ENCODE results near the gene GRPEL1. TPM values are rescaled to one million over a fixed set of nuclear protein-coding genes. Genes with fewer than 3 reads are reported as not detected.

Gene GRPEL1
- total and polyA plus RNA-seq, 2 of the 13 experiments (the other 11 are each of a cell fraction or from before 2014, with no cell fraction given), result 32.3 to 141 TPM

- TF ChIP-seq PAF1 (CRISPR knock-in tag; IDR thresholded peaks at IDR 0.05) (no peak), FOSL2 (CRISPR knock-in tag; IDR thresholded peaks at IDR 0.05) (peak; percentile 20; the same call in 1 of the 2 replicates), ATAD3A (CRISPR knock-in tag; IDR thresholded peaks at IDR 0.05) (no peak), ZNF10 (CRISPR knock-in tag; IDR thresholded peaks at IDR 0.05; ENCODE audit: borderline replicate concordance, low read depth) (no peak), KIAA2018 (CRISPR knock-in tag; IDR thresholded peaks at IDR 0.05; ENCODE audit: borderline replicate concordance) (no peak), ZMYM2 (CRISPR knock-in tag; IDR thresholded peaks at IDR 0.05) (no peak), ZNF512 (CRISPR knock-in tag; IDR thresholded peaks at IDR 0.05) (no peak), SSRP1 (CRISPR knock-in tag; IDR thresholded peaks at IDR 0.05) (no peak), RAD51 (IDR thresholded peaks at IDR 0.05; ENCODE audit: borderline replicate concordance) (no peak), SRSF4 (IDR thresholded peaks at IDR 0.05; ENCODE audit: low read depth, low read length, poor library complexity, severe bottlenecking) (no peak), HCFC1 (IDR thresholded peaks at IDR 0.05; ENCODE audit: low read depth, low read length) (no peak), ZNF382 (CRISPR knock-in tag; IDR thresholded peaks at IDR 0.05; ENCODE audit: borderline replicate concordance) (no peak), NR1H2 (CRISPR knock-in tag; IDR thresholded peaks at IDR 0.05; ENCODE audit: borderline replicate concordance, low read depth) (no peak), GABPB1 (CRISPR knock-in tag; IDR thresholded peaks at IDR 0.05) (peak; percentile 68; the same call in 1 of the 2 replicates), FOSL1 (CRISPR knock-in tag; IDR thresholded peaks at IDR 0.05; ENCODE audit: borderline replicate concordance) (no peak)
- TF ChIP-seq, protein P1, sequence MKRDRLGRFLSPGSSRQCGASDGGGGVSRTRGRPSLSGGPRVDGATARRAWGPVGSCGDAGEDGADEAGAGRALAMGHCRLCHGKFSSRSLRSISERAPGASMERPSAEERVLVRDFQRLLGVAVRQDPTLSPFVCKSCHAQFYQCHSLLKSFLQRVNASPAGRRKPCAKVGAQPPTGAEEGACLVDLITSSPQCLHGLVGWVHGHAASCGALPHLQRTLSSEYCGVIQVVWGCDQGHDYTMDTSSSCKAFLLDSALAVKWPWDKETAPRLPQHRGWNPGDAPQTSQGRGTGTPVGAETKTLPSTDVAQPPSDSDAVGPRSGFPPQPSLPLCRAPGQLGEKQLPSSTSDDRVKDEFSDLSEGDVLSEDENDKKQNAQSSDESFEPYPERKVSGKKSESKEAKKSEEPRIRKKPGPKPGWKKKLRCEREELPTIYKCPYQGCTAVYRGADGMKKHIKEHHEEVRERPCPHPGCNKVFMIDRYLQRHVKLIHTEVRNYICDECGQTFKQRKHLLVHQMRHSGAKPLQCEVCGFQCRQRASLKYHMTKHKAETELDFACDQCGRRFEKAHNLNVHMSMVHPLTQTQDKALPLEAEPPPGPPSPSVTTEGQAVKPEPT (CRISPR knock-in tag; IDR thresholded peaks at IDR 0.05; ENCODE audit: low read depth), result no peak
- TF ChIP-seq, protein P2, sequence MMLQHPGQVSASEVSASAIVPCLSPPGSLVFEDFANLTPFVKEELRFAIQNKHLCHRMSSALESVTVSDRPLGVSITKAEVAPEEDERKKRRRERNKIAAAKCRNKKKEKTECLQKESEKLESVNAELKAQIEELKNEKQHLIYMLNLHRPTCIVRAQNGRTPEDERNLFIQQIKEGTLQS (CRISPR knock-in tag; IDR thresholded peaks at IDR 0.05), result no peak
Observed at GRCh38 chr4:7042503-7043283, 25.2 kb downstream of the GRPEL1 start (continued).

Data from HepG2 (cell line).